K562 (cell line): ENCODE measurements around the gene FLAD1. TPM values are rescaled to one million over a fixed set of nuclear protein-coding genes. Genes with fewer than 3 reads are reported as not detected.

ENCODE experiments used
- ARNT ChIP-seq, 2 experiments: fragments of 450-650 bp; IDR thresholded peaks; 2 replicates each; pipeline ENCODE4 v1.6.1; 2016; ENCODE audit warnings: mild to moderate bottlenecking in 1 of 2
- CREBBP ChIP-seq: IDR thresholded peaks from one replicate; pipeline ENCODE4 v1.6.1; 2012; ENCODE audit warnings: low read depth, mild to moderate bottlenecking, control low read depth, inconsistent platforms, low read length
- ELF4 ChIP-seq: fragments of 450-650 bp; formaldehyde crosslinking; IDR thresholded peaks from 2 replicates; pipeline ENCODE4 v1.4.0; 2022; ENCODE audit warnings: missing genetic modification characterization
- EWSR1 ChIP-seq: fragments of 450-650 bp; IDR thresholded peaks from 2 replicates; pipeline ENCODE4 v1.6.1; 2018; ENCODE audit warnings: borderline replicate concordance, mild to moderate bottlenecking, low read depth, moderate library complexity; ENCODE audit not compliant: partially characterized antibody
- FOXA1 ChIP-seq: fragments of 450-650 bp; IDR thresholded peaks from 2 replicates; pipeline ENCODE4 v1.6.1; 2016; ENCODE audit warnings: mild to moderate bottlenecking, borderline replicate concordance
- KLF10 ChIP-seq: fragments of 250-450 bp; sonication (Bioruptor Pico); IDR thresholded peaks from 2 replicates; pipeline ENCODE4 v1.6.1; 2021; ENCODE audit warnings: matching md5 sums
- NRF1 ChIP-seq, 2 experiments: fragments of 450-650 bp; IDR thresholded peaks in 1 of 2; conservative IDR thresholded peaks in 1 of 2; 2 replicates each; pipeline ENCODE4 v1.6.1; 2014; ENCODE audit warnings: mild to moderate bottlenecking in 2 of 2
- RBM22 ChIP-seq: fragments of 200-400 bp; formaldehyde crosslinking; IDR thresholded peaks from 2 replicates; pipeline ENCODE4 v1.6.1; 2018; ENCODE audit warnings: low read length, low read depth; ENCODE audit not compliant: poor library complexity, severe bottlenecking
- RREB1 ChIP-seq: fragments of 250-450 bp; sonication (Bioruptor Pico); IDR thresholded peaks from 2 replicates; pipeline ENCODE4 v1.4.0; 2020
- TOE1 ChIP-seq, 2 experiments: fragments of 450-650 bp in 1 of 2; sonication (generic) in 1 of 2; formaldehyde crosslinking in 1 of 2; IDR thresholded peaks; 2 replicates each; pipeline versions ENCODE4 v1.7.1 to v1.8.0; 2016 to 2022; ENCODE audit warnings: borderline replicate concordance in 2 of 2, mild to moderate bottlenecking in 2 of 2, antibody characterized with exemption in 1 of 2, inconsistent platforms in 1 of 2, low read depth in 1 of 2, missing genetic modification reagents in 1 of 2, moderate library complexity in 1 of 2
- ZNF24 ChIP-seq: fragments of 450-650 bp; IDR thresholded peaks from 2 replicates; pipeline ENCODE4 v1.6.1; 2016
- ZNF57 ChIP-seq: fragments of 450-650 bp; formaldehyde crosslinking; IDR thresholded peaks from 2 replicates; pipeline ENCODE4 v1.4.0; 2020; ENCODE audit warnings: mild to moderate bottlenecking, moderate library complexity
- ZNF764 ChIP-seq: fragments of 250-450 bp; sonication (Bioruptor Pico); IDR thresholded peaks from 2 replicates; pipeline ENCODE4 v1.4.0; 2020; ENCODE audit warnings: low read depth, mild to moderate bottlenecking, moderate library complexity
- ZNF79 ChIP-seq: fragments of 250-450 bp; sonication (Bioruptor Pico); IDR thresholded peaks from 2 replicates; pipeline ENCODE4 v1.4.0; 2020; ENCODE audit warnings: low read depth, mild to moderate bottlenecking, moderate library complexity
- polyA plus RNA-seq, 8 experiments: library from polyadenylated mRNA; depleted of rRNA in 4 of 8; stranded (reverse) in 5 of 8; unstranded in 3 of 8; fragments of >200 nt; fragmentation: Nextera tagmentation in 2 of 8; fragmentation: Illumina TruSeq in 1 of 8; extraction: Ambion mirVana in 2 of 8; extraction: Trizol in 1 of 8; gene quantifications; 2 replicates each; pipeline versions ENCODE4 v1.2.1 to v1.2.3, GENCODE V29; 2011 to 2014; ENCODE audit warnings: inconsistent platforms in 1 of 8, missing spikeins in 1 of 8
- total RNA-seq, 7 experiments: library from RNA; depleted of rRNA in 6 of 7; stranded (reverse); fragments of >200 nt in 6 of 7; fragmentation: Illumina TruSeq in 2 of 7; extraction: Trizol in 2 of 7; gene quantifications; 2 replicates each; pipeline versions ENCODE4 v1.2.1 to v1.2.3, GENCODE V29; 2011 to 2021; ENCODE audit warnings: low replicate concordance in 1 of 7
- TF ChIP-seq, protein P1 (sequence below), 2 experiments: fragments of 450-650 bp; IDR thresholded peaks; 2 replicates each; pipeline ENCODE4 v1.6.1; 2018; ENCODE audit warnings: mild to moderate bottlenecking in 2 of 2, low read depth in 1 of 2; ENCODE audit not compliant: partially characterized antibody in 2 of 2
- TF ChIP-seq, protein P2 (sequence below): sonication (generic); IDR thresholded peaks from 2 replicates; pipeline ENCODE4 v1.6.1; 2016

The FLAD1 gene
- total and polyA plus RNA-seq, 9 of the 15 experiments (the other 6 are each of a cell fraction or from before 2014, with no cell fraction given), result 24.9 to 85.8 (median 67.0) TPM

GRCh38 chr1:154974102-154974807 lies 8.9 kb upstream of the FLAD1 start, which contains the start of gene CKS1B (continued):
- no peak for TF ChIP-seq ZNF79 (CRISPR knock-in tag)
- TF ChIP-seq RREB1 (CRISPR knock-in tag), result no peak
- TF ChIP-seq ARNT (IDR thresholded peaks at IDR 0.05), result no peak; a peak in 1 of 4 replicates
- no peak for TF ChIP-seq RBM22
- 0 out of 2 replicates have a peak, but pooled peaks have one; percentile 34 for TF ChIP-seq ELF4
- TF ChIP-seq, protein P1, sequence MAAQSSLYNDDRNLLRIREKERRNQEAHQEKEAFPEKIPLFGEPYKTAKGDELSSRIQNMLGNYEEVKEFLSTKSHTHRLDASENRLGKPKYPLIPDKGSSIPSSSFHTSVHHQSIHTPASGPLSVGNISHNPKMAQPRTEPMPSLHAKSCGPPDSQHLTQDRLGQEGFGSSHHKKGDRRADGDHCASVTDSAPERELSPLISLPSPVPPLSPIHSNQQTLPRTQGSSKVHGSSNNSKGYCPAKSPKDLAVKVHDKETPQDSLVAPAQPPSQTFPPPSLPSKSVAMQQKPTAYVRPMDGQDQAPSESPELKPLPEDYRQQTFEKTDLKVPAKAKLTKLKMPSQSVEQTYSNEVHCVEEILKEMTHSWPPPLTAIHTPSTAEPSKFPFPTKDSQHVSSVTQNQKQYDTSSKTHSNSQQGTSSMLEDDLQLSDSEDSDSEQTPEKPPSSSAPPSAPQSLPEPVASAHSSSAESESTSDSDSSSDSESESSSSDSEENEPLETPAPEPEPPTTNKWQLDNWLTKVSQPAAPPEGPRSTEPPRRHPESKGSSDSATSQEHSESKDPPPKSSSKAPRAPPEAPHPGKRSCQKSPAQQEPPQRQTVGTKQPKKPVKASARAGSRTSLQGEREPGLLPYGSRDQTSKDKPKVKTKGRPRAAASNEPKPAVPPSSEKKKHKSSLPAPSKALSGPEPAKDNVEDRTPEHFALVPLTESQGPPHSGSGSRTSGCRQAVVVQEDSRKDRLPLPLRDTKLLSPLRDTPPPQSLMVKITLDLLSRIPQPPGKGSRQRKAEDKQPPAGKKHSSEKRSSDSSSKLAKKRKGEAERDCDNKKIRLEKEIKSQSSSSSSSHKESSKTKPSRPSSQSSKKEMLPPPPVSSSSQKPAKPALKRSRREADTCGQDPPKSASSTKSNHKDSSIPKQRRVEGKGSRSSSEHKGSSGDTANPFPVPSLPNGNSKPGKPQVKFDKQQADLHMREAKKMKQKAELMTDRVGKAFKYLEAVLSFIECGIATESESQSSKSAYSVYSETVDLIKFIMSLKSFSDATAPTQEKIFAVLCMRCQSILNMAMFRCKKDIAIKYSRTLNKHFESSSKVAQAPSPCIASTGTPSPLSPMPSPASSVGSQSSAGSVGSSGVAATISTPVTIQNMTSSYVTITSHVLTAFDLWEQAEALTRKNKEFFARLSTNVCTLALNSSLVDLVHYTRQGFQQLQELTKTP (IDR thresholded peaks at IDR 0.05; ENCODE audit: low read depth in 1 of 2, partially characterized antibody in 2 of 2), result peak in 1 of 2 experiments; percentile 48
- no peak for TF ChIP-seq NRF1 (conservative IDR thresholded peaks at IDR 0.05 in 1 of 2, IDR thresholded peaks at IDR 0.05 in 1 of 2)
- TF ChIP-seq, protein P2, sequence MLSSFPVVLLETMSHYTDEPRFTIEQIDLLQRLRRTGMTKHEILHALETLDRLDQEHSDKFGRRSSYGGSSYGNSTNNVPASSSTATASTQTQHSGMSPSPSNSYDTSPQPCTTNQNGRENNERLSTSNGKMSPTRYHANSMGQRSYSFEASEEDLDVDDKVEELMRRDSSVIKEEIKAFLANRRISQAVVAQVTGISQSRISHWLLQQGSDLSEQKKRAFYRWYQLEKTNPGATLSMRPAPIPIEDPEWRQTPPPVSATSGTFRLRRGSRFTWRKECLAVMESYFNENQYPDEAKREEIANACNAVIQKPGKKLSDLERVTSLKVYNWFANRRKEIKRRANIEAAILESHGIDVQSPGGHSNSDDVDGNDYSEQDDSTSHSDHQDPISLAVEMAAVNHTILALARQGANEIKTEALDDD, result no peak
- TF ChIP-seq KLF10 (CRISPR knock-in tag), result no peak
- no peak for TF ChIP-seq ZNF764
- TF ChIP-seq ZNF24, result no peak
- TF ChIP-seq EWSR1, result no peak
- TF ChIP-seq TOE1 (IDR thresholded peaks at IDR 0.05; ENCODE audit: borderline replicate concordance), result peak; percentile 69; the same call in 1 of the 2 replicates
- no peak for TF ChIP-seq TOE1 (CRISPR knock-in tag; IDR thresholded peaks at IDR 0.05; ENCODE audit: borderline replicate concordance, low read depth)
- TF ChIP-seq CREBBP, result no peak
- TF ChIP-seq ZNF57, result no peak
- no peak for TF ChIP-seq FOXA1
